Heart left ventricle (tissue), 16 donors: ENCODE measurements around the gene GCSAM. TPM values are rescaled to one million over a fixed set of nuclear protein-coding genes. Genes with fewer than 3 reads are reported as not detected.

Experiments used
- ATAC-seq, 4 donors: fragments of 200-7000 bp; cut with Tn5 transposase; one replicate each; pipeline ENCODE4 v1.9.1; 2020 to 2022; ENCODE audit warnings: moderate library complexity in 4 of 4, mild to moderate bottlenecking in 3 of 4, moderate number of reproducible peaks in 1 of 4
- DNase-seq, 5 donors: peaks; one replicate each; pipeline ENCODE4 v3.0.0-alpha.2; 2020
- H3K27ac ChIP-seq, 12 donors: fragments of 200-600 bp; sonication (generic) in 4 of 12; one replicate each; pipeline versions ENCODE4 v1.5.0 to v1.8.0; 2016 to 2022; ENCODE audit warnings: mild to moderate bottlenecking in 2 of 12
- H3K27me3 ChIP-seq, 9 donors: fragments of 200-600 bp; sonication (generic) in 2 of 9; one replicate each; pipeline versions ENCODE4 v1.5.1 to v1.8.0; 2016 to 2022; ENCODE audit warnings: mild to moderate bottlenecking in 3 of 9
- H3K36me3 ChIP-seq, 9 donors: fragments of 200-600 bp; sonication (generic) in 2 of 9; one replicate each; pipeline versions ENCODE4 v1.5.0 to v1.8.0; 2018 to 2022; ENCODE audit warnings: mild to moderate bottlenecking in 2 of 9
- H3K4me1 ChIP-seq, 12 donors: fragments of 200-600 bp; sonication (generic) in 4 of 12; one replicate each; pipeline versions ENCODE4 v1.5.0 to v1.8.0; 2016 to 2022; ENCODE audit warnings: mild to moderate bottlenecking in 3 of 12
- H3K4me3 ChIP-seq, 12 donors: fragments of 200-600 bp; sonication (generic) in 4 of 12; one replicate each; pipeline versions ENCODE4 v1.5.0 to v1.8.0; 2017 to 2022; ENCODE audit warnings: mild to moderate bottlenecking in 9 of 12, moderate library complexity in 4 of 12
- H3K9me3 ChIP-seq, 12 donors: fragments of 200-600 bp; sonication (generic) in 4 of 12; one replicate each; pipeline versions ENCODE4 v1.5.0 to v1.8.0; 2016 to 2022; ENCODE audit warnings: mild to moderate bottlenecking in 1 of 12
- CTCF ChIP-seq, 12 donors: fragments of 200-600 bp; sonication (generic) in 4 of 12; IDR thresholded peaks; one replicate each; pipeline versions ENCODE4 v1.5.0 to v1.8.0; 2018 to 2022; ENCODE audit warnings: antibody characterized with exemption in 12 of 12, mild to moderate bottlenecking in 5 of 12
- POLR2A ChIP-seq, 2 donors: fragments of 450-650 bp; IDR thresholded peaks; one replicate each; pipeline ENCODE4 v1.6.1; 2017; ENCODE audit warnings: antibody characterized with exemption in 2 of 2, mild to moderate bottlenecking in 2 of 2, moderate library complexity in 2 of 2
- WGBS, 4 donors: extraction: QIAGEN DNeasy Blood & Tissue Kit in 2 of 4; methylation state at CpG; one replicate each; pipeline versions ENCODE4 v1.1.5 to v1.1.7; 2013 to 2018; 5-methylcytosine and 5-hydroxymethylcytosine counted together
- intact Hi-C, 10 donors: fragments of 100-400 bp; cut with DNase I; formaldehyde crosslinking; loops; one replicate each; pipeline versions ENCODE4 v1.11.1 to v1.14.2; 2022
- polyA plus RNA-seq, 2 donors: library from polyadenylated mRNA; stranded (reverse); fragments of 200-250 nt; gene quantifications; one replicate each; pipeline ENCODE4 v1.2.3, GENCODE V29; 2013
- total RNA-seq, 9 donors: library from RNA; depleted of rRNA in 2 of 9; stranded (reverse); fragments of >200 nt in 2 of 9; fragmentation: NEBNext Ultra II Directional in 3 of 9; extraction: Animal tissue kit (Norgen Biotek cat#: 25700) in 3 of 9; gene quantifications; one replicate each; pipeline versions ENCODE4 v1.1.0 to v1.2.4, GENCODE V29; 2016 to 2023
- donor health status: ischemic (EF 13 %, LVEDD 7.1; RV severe dilation, severe dysfunction).
- donor health status: healthy with polysubstance abuse.
- donor health status: DM: no; HTN: yes; CAD: no.
- donor health status: DM: no; HTN: no; CAD: no.
- donor health status: ischemic (EF 25% LVEDD 6.9; RV normal size, moderate dysfunction).
- donor health status: ischemic (EF 25% LVEDD 5.7; RV mildly dilated, moderate dysfunction).
- donor health status: healthy.
- donor health status: DM: yes; HTN: yes; CAD: no.
- donor health status: ischemic (EF 35%, LVEDD 5.7; RV mildly dilated, moderate dysfunction).
- donor health status: nonischemic (EF 11% LVEDD 7.7; RV severe dilation, severe dysfunction).
- donor health status: DM: yes; HTN: yes; CAD: no.
- donor health status: PGD.
- donor health status: ischemic (EF 29% LVEDD 5.4; RV normal size, mild dysfunction).
- donor health status: nonischemic (EF 23%, LVEDD 6.1; RV moderate dilation, normal function).

The GCSAM gene
- total and polyA plus RNA-seq, 11 donors = 0.12 to 0.59 (median 0.27) TPM; not detected in 8

- intact Hi-C loops = loop anchor here in 2 of 10 donors (5.0 to 10.0 kb wide), 2 partner anchors 167 to 394 kb away; partner anchors contain the start of gene SLC9C1 (in 1 of the 2)
- TF ChIP-seq CTCF (IDR thresholded peaks at IDR 0.05) (no peak), POLR2A (IDR thresholded peaks at IDR 0.05) (no peak)
- H3K27ac ChIP-seq = peak overlapping the region in 1 of 12 donors; percentile 67
- H3K4me1 ChIP-seq = peaks cover 0 to 44% (median 14%) of the 10 kb centered on the region in 12 donors
- WGBS, 4 donors = 45 to 51% (median 49%) methylated on average over 10 of the region's 10 CpGs
- no peaks in the 10 kb centered on the region for H3K27me3 ChIP-seq
- no peaks in the 10 kb centered on the region for H3K9me3 ChIP-seq
- no peak for DNase-seq
- peak overlapping the region in 6 of 12 donors; percentile 2 to 19 (median 12) for H3K4me3 ChIP-seq
- peak in 2 of 4 donors; percentile 46 to 59 for ATAC-seq
- peaks cover 0 to 4% (median 0%) of the 10 kb centered on the region in 9 donors for H3K36me3 ChIP-seq
These were observed 5.2 kb downstream of the GCSAM start for GRCh38 chr3:112127522-112128494.

GRCh38 chr3:112126511-112126911 is 6.5 kb downstream of the GCSAM start:
- Histone ChIP-seq H3K4me3 (no peak overlapping the region), H3K36me3 (peaks cover 0 to 4% (median 0%) of the 10 kb centered on the region in 9 donors), H3K4me1 (peaks cover 0 to 38% (median 14%) of the 10 kb centered on the region in 12 donors), H3K9me3 (no peaks in the 10 kb centered on the region), H3K27me3 (no peaks in the 10 kb centered on the region), H3K27ac (peak overlapping the region in 2 of 12 donors; percentile 30 to 67)
- DNase-seq (no peak), ATAC-seq (no peak)
- TF ChIP-seq CTCF (IDR thresholded peaks at IDR 0.05) = no peak
- no peak for TF ChIP-seq POLR2A (IDR thresholded peaks at IDR 0.05)
- intact Hi-C loops = loop anchor here in 2 of 10 donors (5.0 to 10.0 kb wide), 2 partner anchors 168 to 396 kb away; partner anchors contain the start of gene SLC9C1 (in 1 of the 2)
- 65 to 77% (median 72%) methylated on average over 1 of the region's 1 CpG for WGBS, 4 donors

- 77 to 85% (median 79%) methylated on average over 5 of the region's 5 CpGs for WGBS, 4 donors
These were observed 8.0 kb downstream of the GCSAM start for GRCh38 chr3:112124907-112125607.

More at GRCh38 chr3:112124907-112125607, 8.0 kb downstream of the GCSAM start:
- TF ChIP-seq CTCF (IDR thresholded peaks at IDR 0.05) (no peak), POLR2A (IDR thresholded peaks at IDR 0.05) (no peak)
- Histone ChIP-seq H3K4me1 (peaks cover 0 to 47% (median 14%) of the 10 kb centered on the region in 12 donors), H3K4me3 (no peak overlapping the region), H3K36me3 (no peaks in the 10 kb centered on the region), H3K27ac (no peak overlapping the region), H3K9me3 (no peaks in the 10 kb centered on the region), H3K27me3 (no peaks in the 10 kb centered on the region)
- intact Hi-C loops = loop anchor here in 2 of 10 donors (5.0 to 10.0 kb wide), 2 partner anchors 170 to 397 kb away; partner anchors contain the start of gene SLC9C1 (in 1 of the 2)
- no peak for ATAC-seq
- no peak for DNase-seq
